Right kidney (tissue), 1 donor: ENCODE data around the gene CFAP119.
A peak's percentile ranks its signal among the peaks of the same experiment; 100 is the strongest.

Source experiments
- DNase-seq: peaks from one replicate; pipeline ENCODE4 v3.0.0-alpha.2; 2016

CFAP119 gene

GRCh38 chr16:30762991-30763725 is 1.3 kb upstream of the CFAP119 start:
- no peak for DNase-seq

- DNase-seq, result no peak
Measured at GRCh38 chr16:30761427-30761927, 385 bp downstream of the CFAP119 start.

GRCh38 chr16:30760577-30761426 is 1.1 kb downstream of the CFAP119 start:
- DNase-seq, result no peak

DNA sequence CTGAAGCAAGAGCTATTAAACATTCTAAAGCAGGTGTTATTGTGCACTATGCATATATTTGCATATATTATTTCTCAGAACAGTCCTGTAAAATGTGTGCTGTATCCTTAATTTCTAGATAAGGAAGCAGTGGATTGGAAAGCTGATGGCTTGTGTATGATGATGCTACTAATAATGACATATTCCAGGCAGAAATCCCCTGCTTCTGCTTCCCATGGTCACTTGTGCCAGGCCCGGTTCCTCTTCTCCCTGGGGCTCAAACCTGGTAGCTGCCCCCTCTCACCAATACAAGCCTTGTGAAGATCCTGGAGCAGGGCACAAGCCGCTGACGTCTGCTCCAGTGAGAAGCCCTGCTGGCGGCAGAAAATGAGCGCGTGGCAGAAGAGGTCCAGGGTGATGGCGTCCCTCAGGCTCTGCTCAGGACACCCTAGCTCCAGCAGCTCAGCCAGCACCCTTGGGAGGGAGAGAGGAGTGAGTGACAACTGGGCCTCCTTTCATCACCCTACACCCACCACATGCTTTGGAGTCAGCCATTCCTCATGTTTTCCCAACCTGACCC is 1.8 kb downstream of the CFAP119 start:
- no peak for DNase-seq

DNA sequence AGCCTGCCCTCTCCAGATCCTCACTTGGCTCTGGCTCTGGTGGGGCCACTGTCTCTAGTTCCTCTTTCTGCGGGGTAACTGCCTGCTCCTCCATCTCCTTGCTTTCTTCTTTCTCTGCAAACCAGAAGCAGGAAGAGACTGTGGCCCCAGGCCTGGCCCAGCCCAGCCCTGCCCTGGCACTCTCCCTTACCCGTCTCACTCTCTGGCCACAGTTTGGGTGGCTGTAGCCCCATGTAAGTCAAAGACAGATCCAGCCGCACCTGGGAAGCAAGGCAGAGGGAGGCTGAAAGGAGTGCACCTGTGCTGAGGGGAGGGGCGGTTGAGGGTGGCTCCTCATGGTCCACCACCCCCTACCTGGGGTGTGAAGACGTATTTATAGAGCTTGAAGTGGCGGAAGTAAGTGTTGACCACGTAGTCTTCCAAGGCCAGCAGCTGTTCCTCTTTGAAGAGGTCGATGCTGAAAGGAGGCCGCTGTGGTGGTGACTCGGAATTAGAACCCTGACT is 2.8 kb downstream of the CFAP119 start:
- DNase-seq, result no peak

DNA sequence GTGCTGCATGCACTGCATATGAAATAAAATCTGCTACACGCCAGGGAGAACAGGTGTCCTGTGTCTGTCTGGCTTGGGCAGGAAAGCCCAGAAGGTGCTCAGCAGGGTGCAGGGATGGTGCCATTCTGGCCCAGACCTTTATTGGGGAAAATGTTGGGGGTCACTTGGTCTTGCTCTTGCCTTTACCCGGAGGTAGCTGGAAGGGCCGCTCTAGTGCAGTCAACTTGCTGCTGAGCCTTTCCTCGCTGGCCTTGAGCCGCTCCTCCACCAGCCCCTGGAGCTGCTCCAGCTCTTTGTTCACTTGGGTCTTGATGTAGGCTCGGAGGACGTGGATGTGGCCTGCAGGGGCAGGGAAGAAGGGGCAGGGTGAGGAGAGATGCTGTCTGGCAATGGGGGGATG is 4.5 kb downstream of the CFAP119 start:
- DNase-seq, result no peak

GRCh38 chr16:30756781-30757100 is 5.1 kb downstream of the CFAP119 start:
- DNase-seq, result no peak

DNA sequence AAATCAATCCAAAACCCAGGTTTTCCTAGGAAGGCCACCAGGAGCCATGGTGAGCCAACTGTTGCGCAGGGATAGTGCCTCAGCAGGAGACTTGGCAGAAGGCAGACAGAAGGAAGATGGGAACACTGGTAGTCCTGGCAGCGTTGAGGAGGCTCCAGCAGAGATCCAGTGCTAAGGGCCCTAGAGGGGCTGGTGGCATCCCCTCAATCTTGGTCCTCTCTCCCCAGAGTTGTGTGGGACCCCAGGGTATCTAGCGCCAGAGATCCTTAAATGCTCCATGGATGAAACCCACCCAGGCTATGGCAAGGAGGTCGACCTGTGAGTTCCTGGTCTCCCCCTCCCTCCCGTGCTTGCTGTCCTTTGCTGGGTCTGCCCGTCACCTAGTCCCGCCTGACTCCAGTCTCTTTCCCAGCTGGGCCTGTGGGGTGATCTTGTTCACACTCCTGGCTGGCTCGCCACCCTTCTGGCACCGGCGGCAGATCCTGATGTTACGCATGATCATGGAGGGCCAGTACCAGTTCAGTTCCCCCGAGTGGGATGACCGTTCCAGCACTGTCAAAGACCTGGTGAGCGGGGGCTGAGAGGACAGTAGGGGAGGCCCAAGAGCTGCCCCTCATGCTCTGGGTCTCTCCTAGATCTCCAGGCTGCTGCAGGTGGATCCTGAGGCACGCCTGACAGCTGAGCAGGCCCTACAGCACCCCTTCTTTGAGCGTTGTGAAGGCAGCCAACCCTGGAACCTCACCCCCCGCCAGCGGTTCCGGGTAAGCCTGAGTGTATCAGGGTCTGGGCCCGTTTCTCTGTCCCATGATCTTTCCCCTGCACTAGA is 5.7 kb downstream of the CFAP119 start:
- DNase-seq, result no peak

DNA sequence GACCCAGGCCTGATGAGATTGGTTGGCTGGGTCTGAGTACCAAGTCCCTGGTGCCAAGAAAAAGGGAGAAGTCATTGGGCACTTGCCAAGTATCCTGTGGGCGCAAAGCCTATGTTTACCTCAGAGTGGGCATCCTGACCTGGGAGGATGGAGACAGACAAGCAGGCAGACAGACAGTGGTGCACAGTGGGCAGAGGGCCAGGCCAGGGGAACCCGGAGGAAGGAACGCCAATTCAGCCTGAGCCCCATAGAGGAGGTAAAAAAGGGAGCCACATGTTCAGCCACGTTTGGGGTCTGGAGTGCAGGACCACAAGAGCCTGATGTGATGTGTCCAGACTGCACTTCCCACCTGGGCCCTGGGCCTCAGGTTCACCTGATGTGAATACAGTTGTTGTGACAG is 8.3 kb downstream of the CFAP119 start:
- DNase-seq, result no peak

DNA sequence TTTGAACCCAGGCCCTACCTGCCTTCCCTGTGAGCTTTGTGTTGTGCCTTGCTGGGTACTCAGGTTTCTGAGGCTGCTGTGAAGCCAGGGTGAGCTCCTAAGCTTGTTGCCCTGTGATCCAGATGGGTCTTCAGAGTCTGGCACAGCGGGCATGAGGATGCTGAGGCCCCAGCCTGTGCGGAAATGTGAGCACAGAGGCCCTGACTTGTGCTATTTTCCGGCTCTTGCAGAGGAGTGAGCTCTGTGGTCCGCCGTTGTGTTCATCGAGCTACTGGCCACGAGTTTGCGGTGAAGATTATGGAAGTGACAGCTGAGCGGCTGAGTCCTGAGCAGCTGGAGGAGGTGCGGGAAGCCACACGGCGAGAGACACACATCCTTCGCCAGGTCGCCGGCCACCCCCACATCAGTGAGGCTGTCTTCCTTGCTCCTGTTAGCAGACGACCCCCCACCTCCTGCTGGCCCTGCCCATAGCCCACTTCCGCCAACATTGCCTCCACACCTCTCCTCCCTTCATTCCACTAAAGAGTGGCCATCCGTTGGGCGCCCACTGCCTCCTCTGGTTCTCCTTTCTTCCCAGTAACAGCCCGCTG is 10.9 kb downstream of the CFAP119 start:
- no peak for DNase-seq

GRCh38 chr16:30750201-30750600 is 11.7 kb downstream of the CFAP119 start:
- no peak for DNase-seq

DNA sequence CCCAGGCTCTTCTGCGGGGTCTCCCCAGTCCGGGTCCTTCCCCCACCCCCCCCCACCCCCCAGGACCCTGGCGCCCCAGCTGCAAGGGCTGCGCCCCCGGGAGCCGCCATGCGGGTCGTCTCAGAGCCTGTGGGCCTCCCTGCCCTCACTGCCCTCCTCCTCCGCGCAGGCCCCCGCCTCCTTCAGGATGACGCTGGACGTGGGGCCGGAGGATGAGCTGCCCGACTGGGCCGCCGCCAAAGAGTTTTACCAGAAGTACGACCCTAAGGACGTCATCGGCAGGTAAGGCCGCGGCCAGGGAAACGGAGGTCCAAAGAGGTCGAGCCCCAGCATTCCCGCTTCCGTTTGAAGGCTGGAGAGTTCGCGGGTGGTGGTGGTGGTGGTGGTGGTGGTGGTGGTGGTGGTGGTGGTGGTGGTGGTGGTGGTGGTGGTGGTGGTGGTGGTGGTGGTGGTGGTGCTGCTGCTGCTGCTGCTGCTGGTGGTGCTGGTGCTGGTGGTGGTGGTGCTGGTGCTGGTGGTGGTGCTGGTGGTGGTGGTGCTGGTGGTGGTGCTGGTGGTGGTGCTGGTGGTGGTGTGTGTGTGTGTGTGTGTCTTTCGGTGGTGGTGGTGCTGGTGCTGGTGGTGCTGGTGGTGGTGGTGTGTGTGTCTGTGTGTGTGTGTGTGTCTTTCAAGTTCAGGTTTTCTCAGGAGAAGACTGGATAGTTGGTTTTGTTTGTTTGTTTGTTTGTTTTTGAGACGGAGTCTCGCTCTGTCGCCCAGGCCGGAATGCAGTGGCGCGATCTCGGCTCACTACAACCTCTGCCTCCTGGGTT is 13.0 kb downstream of the CFAP119 start:
- no peak for DNase-seq

DNA sequence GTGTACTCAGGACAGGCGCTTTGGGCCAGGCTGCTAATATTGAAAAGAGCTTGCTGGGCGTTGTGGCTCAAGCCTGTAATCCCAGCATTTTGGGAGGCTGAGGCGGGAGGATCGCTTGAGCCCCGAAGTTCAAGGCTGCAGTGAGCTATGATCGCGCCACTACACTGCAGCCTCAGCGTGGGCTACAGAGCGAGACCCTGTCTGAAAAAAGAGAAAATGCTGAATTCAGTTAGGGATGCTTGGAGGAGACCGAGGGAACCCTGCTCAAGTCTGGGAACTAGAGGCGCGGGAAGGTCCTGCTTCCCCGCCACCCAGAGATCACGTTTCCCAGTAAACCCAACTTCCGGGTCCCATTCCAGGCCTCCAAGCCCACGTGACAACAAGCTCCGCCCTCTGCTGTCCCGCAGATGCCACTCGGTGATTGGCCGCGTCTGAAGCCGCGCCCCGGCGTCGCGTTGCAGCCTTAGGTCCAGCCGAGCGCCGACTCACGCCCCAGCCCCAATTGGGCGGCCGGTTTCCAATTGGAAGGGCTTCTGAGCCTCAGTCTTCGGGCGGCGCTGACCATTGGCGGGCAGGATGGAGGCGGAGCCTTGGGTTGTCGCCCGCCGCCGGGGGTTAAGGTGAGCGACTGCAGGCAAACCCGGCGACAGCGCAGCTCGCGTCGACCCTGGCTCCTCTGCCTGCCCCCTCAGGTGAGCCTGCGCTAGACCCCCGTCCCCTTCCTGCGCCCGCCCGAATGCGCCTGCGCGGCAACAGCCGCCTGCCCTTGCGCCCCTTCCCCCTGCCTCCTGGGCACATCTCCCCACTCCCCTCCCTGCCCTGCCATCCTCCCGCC is 13.8 kb downstream of the CFAP119 start, which contains the start of gene PHKG2:
Gene PHKG2 (plus strand): TSS at position 627 of the 835 bp plus-strand sequence. CDS start 396 bp downstream, outside the sequence.
- peak; percentile 84 for DNase-seq

DNA sequence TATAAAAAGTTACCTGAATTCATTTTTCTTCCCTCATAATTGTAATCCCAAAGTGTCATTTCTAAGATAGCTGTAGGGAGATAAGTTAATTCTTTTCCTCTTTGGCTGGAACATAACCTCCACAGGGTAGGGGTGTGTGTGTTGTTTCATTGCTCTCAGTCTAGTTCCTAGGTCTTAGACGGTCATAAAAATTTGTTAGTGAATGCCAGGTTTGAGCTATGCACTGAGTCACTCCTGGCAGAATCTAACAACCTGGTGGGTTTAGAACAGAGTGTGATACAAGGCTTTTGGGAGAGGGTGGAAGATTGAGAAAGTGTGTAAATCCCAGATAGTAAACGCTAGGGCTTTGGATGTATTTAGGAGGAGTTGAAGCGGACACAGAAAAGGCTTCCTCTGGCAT is 14.5 kb downstream of the CFAP119 start:
- no peak for DNase-seq

- no peak for DNase-seq
Measured at GRCh38 chr16:30746638-30747175, 15.2 kb downstream of the CFAP119 start.

- no peak for DNase-seq
Measured at GRCh38 chr16:30745082-30745481, 16.8 kb downstream of the CFAP119 start.

GRCh38 chr16:30744183-30744582 is 17.7 kb downstream of the CFAP119 start:
- DNase-seq, result no peak

DNA sequence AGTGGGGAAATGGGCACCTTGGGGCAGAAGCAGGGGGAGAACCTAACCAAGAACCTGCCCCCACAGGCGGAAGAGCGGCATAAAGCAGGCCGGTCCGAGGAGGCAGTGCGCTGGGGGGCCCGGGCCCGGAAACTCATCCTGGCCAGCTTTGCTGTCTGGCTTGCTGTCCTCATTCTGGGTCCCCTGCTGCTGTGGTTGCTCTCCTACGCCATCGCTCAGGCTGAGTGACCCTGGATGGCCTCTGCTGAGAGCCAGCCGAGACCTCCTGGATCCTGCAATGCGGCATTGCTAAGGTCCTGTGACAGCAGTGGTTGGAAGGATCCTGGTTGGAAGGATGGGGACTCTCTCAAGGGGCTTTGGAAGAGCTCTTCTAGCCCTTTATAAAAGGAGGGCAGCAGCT is 18.1 kb downstream of the CFAP119 start:
- DNase-seq, result no peak

- no peak for DNase-seq
Measured at GRCh38 chr16:30741461-30741914, 20.4 kb downstream of the CFAP119 start.
